NCI-H2196 (cell line): Measurements from ENCODE around the gene SLC24A3.

ENCODE experiments used
- DNase-seq: peaks from one replicate; lab custom pipeline; 2025; ENCODE audit not compliant: unreplicated experiment; lab: John Stamatoyannopoulos, UW

SLC24A3 gene

GRCh38 chr20:19336631-19337030 is 124.2 kb downstream of the SLC24A3 start:
- DNase-seq: no peak

GRCh38 chr20:19338380-19338779 is 125.9 kb downstream of the SLC24A3 start:
- DNase-seq: no peak

DNA sequence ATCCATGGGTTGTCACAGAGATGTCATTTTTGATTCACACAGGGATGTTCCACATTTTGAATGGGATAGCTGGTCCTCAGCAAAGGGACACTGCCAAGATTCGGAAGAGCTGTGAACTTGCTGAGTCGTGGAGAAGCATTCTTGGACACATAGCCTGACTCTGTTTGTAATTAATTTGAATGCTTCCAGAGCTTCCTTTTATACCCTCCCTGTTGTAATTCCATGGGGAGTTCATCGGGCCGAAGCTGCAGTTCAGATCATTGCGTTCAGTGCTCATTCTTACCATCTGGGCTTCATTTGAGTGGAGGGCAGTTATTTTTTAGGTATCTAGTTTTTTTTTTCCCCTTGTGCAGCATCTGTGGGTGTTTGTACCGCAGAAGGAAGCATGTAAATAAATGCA is 126.5 kb downstream of the SLC24A3 start:
- DNase-seq: no peak

DNA sequence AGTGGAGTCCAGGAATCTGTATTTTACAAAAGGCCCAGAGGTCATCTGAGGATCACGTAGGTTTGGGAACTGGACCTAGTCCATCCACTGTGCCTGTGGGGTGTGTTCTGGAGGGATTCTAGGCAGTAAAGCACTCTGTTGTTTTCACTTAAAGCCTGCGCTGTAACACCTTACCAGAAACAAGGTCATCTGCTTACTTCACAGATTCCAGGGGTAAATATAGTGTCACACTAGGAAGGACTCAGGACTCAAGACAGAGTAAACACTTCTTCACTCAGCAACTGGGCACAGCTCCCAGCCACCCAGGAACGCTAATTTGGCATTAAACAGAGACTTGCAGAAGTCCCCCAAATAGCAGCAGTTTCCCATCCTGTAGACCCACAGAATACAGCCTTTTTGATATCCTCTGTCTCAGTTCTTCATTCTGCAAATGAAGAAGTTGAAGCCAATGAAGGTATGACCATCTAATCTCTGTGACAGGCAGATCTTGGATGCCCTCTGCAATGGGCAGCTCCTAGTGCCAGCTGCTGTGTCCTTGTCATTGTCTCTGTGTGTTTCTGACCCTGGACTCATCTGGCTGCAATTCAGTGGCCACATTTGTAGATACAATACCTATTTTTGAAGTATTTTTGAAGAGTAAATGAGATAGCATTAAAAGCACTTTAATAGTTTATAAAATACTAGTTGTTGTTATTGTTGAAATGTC is 129.1 kb downstream of the SLC24A3 start:
- DNase-seq: no peak

GRCh38 chr20:19344341-19344740 is 131.9 kb downstream of the SLC24A3 start:
- DNase-seq: no peak

DNA sequence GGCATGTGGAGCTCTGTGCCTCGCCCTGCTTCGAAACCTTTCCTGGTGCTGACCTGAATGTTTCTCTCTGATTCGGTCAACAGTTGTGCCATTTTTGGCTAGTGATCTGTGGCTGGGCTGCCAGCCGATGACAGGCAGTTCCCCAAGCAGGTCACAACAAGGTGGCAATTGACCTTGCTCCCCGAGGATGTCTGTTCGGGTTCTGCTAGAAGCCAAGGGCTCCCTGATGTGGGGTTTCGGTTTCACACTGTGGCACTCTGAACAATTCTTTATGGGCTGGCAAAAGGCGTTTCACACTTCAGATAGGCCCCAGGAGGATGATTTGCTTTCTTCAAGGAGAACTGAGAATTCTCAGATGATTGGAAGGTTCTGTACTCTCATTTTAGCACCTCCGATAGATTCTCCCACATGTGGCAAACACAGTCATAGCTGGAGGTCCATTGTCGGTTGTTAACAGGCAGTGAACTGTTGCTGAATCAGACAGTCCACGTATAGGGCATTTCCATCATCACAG is 135.6 kb downstream of the SLC24A3 start:
- DNase-seq: no peak

- peak; percentile 15 for DNase-seq
These were observed 136.1 kb downstream of the SLC24A3 start for GRCh38 chr20:19348582-19348981.

GRCh38 chr20:19349879-19350278 is 137.4 kb downstream of the SLC24A3 start:
- DNase-seq: no peak

GRCh38 chr20:19351542-19351941 is 139.1 kb downstream of the SLC24A3 start:
- no peak for DNase-seq

- DNase-seq: no peak
These were observed 142.5 kb downstream of the SLC24A3 start for GRCh38 chr20:19354950-19355349.

DNA sequence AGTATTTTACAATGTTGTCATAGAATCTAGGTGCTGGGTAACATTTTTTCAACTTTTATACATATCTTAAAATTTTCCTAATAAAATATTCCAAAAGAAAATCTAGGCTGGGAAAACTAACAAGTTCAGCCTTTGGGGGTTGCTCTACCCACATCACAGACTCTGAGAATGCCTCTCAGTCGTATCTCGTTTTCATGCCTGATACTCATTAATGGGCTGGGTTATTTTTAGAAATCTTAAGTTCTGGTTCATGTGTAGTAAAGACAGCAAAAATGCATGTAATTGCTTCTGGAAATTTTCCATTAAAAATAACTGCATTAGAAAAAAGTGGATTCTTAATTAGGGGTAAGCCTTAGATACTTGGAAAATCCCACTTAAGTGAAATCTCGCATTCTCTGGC is 149.3 kb downstream of the SLC24A3 start:
- DNase-seq: no peak

GRCh38 chr20:19363476-19363875 is 151.0 kb downstream of the SLC24A3 start:
- no peak for DNase-seq

GRCh38 chr20:19367591-19367990 is 155.1 kb downstream of the SLC24A3 start:
- no peak for DNase-seq

DNA sequence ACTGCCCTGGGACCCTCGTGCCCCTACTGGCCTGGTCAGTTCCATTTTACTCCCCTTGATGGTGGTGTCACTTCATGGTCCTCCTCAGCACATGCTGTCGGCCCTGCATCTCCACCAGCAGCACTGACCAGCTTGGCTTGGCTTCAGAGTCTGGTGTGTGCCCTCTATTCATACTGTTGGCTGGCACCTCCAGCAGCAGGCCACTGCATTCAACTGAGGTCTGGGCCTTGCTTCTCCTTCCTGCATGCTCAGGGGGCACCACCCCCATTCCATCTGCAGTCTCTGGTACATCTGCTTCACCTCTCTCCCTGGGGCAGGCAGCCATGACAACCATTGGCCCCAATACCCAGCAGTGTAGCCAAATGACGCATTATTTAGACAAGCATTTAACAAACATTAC is 155.9 kb downstream of the SLC24A3 start:
- DNase-seq: no peak

- no peak for DNase-seq
These were observed 157.9 kb downstream of the SLC24A3 start for GRCh38 chr20:19370076-19371075.

- DNase-seq: no peak
These were observed 158.7 kb downstream of the SLC24A3 start for GRCh38 chr20:19371112-19371511.

DNA sequence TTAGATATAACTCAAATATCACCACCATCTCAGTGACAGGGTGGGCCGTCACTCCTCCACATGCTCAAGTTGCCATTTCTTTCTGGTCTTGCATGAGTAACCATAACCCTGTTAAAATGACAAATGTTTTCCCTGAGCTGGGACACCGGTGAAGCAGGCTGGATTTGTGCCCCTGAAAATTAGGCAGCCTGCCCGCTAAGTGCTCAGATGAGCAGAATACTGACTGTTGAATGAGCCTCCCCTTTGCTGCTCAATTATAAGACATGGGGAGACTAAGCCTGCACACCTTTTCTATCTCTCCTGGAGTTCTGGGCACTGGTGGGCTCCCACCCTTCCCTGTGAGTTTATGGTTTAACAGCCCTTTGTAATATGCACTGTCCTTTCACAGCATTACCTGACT is 161.8 kb downstream of the SLC24A3 start:
- no peak for DNase-seq

- DNase-seq: no peak
These were observed 163.0 kb downstream of the SLC24A3 start for GRCh38 chr20:19375395-19375794.

- no peak for DNase-seq
These were observed 163.4 kb downstream of the SLC24A3 start for GRCh38 chr20:19375801-19376200.

- DNase-seq: no peak
These were observed 164.2 kb downstream of the SLC24A3 start for GRCh38 chr20:19376451-19377229.

GRCh38 chr20:19378058-19378457 is 165.6 kb downstream of the SLC24A3 start:
- no peak for DNase-seq
